HG03432 (cell line): Measurements from ENCODE around the gene NKAIN2.

Experiments
- ATAC-seq: cut with Tn5 transposase; IDR thresholded peaks from one replicate; pipeline ENCODE4 v1.9.1; 2021; ENCODE audit warnings: mild to moderate bottlenecking, moderate library complexity; ENCODE audit not compliant: unreplicated experiment

NKAIN2 gene

GRCh38 chr6:124859366-124859765 lies 1055.7 kb downstream of the NKAIN2 start:
- no peak for ATAC-seq

- ATAC-seq, result no peak
Observed at GRCh38 chr6:124866040-124866439, 1062.4 kb downstream of the NKAIN2 start.

GRCh38 chr6:124867121-124867520 lies 1063.5 kb downstream of the NKAIN2 start:
- no peak for ATAC-seq

GRCh38 chr6:124868481-124868880 lies 1064.8 kb downstream of the NKAIN2 start:
- ATAC-seq, result no peak

GRCh38 chr6:124869416-124869815 lies 1065.8 kb downstream of the NKAIN2 start:
- ATAC-seq, result no peak

GRCh38 chr6:124870611-124871459 lies 1067.2 kb downstream of the NKAIN2 start:
- ATAC-seq, result no peak

GRCh38 chr6:124872361-124873065 lies 1068.8 kb downstream of the NKAIN2 start:
- peak; percentile 82 for ATAC-seq

GRCh38 chr6:124873066-124873410 lies 1069.4 kb downstream of the NKAIN2 start:
- peak; percentile 30 for ATAC-seq
